Activated CD4-positive, CD25-positive, alpha-beta regulatory T cell treated with anti-CD3 and anti-CD28 coated beads, Interleukin-2, amount 50 U/mL, for 24 hours (primary cell): Measurements from ENCODE around the gene ADO.
A peak's percentile ranks its signal among the peaks of the same experiment; 100 is the strongest.

ENCODE experiments used
- ATAC-seq, 2 donors: fragments of 150-1000 bp; cut with Tn5 transposase; one replicate each; pipeline ENCODE4 v1.10.0; 2021; ENCODE audit warnings: mild to moderate bottlenecking in 1 of 2, moderate library complexity in 1 of 2

Gene ADO

DNA sequence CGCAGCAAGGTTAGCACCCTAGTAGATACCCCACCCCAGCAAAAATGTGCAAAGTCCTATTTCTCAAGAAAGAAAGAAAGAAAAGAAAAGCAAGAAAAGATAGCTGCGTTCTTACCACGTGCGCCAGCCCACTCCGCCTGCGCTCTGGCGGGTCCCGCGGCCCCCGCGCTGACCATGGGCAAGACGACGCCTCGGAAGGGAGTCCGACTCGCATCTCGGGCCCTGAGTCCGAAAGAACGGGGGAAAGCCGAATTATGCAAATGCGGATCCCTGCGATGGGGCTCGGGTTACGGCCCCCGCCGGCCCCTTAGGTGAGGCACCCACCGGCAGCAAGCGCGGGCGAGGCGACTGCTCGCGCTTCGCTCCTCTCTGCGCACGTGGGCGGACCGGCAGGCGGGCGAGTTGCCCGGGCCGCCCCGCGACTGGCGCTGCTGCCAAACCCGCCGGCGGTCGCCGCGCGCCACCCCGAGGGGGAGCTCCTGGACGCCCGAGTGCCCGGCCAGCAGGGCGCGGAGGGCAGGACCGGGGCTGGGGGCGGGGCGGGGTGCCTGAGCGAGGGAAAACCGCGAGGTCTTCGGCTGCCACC, 14.0 kb downstream of the ADO start:
- ATAC-seq, result no peak

DNA sequence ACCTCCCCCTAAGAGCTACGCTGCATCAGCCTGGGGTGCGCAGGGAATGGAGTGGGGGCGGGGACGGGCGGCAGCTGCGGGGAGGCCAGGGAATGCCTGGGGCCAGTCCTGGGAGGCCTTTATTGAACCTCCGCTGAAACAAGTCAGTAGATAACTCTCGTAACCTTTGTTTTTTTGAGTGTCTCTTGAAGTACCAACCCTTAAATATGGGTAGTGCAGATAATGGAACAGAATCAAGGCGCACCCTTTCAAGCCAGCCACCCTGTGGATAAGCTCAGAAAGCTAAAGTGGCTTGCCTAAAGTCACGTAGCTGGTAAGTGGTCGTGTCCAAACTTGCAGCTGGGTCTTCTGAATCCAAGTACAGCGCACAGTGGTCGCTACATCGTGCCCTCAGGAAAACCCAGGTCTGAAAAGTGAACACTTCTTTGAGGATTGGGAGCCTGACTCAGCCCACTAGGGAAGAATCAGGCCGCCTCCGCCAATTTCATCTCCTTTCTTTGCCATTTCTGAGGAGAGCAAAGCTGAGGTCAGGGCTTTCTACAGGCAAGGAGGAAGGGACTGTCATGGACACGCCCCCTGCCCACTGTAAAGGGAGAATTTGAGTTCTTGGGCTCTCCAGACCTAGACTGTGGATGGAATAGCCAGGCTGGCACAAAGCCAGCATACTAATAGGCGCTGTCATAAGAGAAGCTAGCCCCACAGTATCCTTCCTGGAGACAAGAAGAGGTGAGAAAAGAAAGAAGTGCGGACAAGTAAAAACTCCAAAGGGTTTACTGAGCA, 14.8 kb downstream of the ADO start:
- no peak for ATAC-seq

DNA sequence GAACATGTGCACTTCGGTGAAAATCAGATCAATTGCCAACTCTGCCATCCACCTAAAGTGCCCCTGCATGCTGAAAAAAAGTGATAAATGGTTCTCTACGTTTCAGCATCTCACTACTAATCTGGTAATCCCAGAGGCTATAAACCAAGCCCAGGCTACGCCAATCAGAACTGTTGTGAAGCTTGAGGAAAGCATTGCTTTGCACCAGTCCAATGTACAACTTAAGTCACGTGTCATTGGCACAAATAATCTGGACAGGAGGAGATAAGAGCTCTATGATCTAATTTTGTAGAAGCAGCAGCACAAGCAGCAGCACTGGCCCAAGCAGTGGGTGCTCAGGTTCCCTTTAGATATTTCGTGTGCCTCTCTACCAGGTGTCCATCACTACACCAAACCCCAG, 16.1 kb downstream of the ADO start:
- ATAC-seq, result no peak

DNA sequence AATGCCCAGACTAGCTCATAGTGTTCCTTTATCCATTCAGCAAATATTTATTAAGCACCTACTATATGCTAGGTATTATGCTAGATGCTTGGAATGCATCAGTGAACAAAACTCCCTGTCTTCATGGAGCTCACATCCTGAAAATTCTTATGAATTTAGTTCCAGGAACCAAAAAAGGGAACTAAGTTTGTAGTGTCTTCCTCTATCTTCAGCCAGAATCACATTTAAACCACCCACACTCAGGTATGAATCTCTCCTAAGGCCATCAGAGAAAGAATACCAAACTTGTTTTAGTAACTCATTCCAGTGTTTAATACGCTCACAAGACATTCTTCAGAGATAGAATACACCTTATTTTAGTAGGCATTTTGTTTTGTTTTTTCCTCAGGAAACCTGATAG, 21.8 kb downstream of the ADO start:
- no peak for ATAC-seq

DNA sequence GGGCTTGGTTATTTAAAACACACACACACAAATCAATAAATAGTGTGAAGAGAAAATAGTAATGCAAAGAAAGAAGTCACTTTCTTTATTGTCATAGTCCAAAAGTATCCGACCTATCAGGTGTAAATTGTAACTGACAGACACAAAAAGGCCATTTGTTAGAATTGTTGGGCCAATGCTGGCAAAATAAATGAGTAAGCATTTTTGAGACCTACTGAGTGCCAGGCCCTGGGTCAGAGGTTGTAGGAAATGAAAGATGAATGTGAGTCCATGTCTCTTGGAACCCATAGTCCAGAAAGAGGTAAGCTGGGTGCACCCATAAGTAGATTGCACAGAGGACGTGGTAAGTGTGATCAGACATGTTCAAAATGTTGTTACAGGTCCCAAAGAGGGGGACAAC, 25.1 kb downstream of the ADO start:
- ATAC-seq, result no peak

DNA sequence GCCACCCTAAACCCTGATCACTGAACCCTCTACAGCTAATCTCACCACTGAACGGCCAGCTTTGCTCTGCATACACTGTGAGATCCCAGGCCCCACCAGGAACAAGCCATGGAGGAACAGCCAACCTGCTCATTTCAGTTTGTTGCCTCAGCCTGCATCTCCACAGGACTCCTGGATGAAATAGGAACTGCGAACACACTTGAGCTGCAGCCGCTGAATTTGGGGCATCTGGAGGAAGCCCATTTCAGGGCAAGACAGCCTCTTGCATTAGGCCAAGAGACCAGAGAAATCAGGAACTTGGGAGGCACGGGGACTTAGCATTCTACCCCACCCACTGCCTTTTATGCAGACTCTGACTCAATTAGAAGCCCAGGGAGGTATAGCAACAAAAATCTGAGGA, 26.2 kb downstream of the ADO start:
- no peak for ATAC-seq

DNA sequence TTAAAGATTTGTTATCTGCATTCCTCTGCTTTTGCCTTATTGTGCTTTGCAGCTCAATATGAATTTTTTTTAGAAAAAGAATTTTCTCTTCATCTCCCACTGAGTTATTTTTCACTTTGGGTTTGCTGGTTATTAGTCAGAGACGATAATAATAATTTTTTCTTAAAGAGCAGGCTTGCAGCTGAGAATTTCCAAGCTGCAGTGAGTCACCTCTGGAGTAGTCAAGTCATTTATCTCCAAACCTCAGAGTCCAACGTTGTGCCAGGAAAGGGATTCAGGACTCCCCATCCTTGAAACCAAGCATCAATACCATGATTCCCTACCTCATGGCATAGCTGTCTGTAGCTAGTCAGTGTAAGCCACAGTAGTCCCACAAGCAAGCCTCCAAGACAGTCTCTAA, 26.8 kb downstream of the ADO start:
- no peak for ATAC-seq

DNA sequence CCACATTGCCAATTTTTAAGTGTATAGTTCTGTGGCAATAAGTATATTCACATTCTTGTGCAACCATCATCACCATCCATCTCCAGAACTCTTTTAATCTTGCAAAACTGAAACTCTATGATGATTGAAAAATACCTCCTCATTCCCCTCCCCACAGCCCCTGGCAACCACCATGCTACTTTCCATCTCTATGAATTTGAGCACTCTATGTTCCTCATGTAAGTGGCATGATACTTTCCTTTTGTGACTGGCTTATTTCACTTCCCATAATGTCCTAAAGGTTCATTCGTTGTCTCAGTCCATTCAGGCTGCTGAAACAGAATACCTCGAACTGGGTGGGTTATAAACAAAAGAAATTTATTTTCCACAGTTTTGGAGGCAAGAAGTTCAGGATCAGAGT, 35.1 kb downstream of the ADO start:
- ATAC-seq, result no peak

DNA sequence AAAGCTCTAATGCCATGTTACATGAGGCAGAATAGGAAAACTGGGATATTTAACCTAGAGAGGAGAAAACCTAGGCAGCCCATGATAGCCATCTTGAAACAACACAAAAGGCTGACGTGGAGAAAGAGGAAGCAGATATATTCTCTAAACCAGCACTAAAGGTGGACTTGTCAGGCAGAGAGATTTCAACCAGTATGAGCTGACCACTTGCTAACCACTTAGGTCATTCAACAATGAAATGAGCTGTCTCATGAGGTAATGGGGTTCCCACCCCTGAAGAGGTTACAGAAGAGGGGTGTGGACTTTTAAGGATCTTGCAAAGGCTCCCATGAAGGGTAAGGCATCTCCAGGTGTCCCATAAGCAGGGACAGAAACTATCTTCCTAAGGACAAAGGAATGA, 38.5 kb downstream of the ADO start:
- no peak for ATAC-seq

DNA sequence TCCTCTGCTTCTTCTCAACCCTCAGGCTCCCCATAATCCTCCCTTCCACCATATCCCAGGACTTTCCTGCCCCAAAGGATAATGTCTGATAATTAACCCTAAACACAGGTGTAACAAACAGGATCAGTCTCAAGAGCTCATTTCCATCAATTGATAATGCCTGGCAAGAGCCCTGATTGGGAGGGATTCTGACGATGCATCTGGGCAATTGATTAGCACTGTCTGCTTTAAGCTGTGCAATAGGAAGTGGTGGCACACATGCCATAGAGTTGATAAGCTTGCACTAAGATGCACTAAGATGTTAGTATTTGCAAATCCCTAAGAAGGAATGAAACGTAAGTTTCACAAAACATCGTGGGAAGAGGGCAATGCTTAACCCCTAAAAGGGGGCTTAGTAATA, 39.1 kb downstream of the ADO start:
- ATAC-seq, result no peak

DNA sequence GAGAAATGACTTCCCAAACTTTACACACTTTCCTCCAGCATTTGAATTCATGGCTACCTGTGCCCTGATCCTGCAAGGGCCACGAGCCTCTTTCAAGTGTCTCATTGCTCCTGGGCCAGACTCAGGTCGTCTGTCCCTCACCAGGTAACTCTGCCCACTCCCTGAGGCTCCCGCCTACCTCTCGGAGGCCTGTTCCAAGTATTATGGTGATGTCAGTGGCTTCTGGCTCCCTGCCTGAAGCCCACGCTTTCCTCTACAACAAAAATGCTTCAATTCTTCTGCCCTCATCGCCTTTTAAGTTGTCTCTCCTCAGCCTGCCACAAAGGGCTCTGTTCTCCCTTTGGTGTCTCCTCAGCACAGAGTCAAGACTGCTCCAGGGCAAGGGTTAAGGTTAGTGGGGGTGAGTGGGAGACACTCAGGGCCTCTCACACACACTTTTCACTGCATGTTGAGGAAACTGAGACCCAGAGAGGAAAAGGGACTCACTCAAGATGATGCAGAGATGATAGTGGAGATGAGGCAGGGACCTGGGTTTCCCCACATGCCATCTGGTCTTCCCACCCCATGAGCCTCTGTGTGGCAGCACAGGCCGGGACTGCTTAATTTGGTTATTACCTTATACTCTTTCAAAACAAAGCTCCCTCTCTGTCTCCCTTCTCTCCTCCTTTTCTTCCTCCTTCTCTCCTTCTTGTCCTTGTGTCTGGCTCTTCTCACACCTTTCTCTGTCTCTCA, 39.9 kb downstream of the ADO start:
- ATAC-seq, result peak; percentile 32 to 33

DNA sequence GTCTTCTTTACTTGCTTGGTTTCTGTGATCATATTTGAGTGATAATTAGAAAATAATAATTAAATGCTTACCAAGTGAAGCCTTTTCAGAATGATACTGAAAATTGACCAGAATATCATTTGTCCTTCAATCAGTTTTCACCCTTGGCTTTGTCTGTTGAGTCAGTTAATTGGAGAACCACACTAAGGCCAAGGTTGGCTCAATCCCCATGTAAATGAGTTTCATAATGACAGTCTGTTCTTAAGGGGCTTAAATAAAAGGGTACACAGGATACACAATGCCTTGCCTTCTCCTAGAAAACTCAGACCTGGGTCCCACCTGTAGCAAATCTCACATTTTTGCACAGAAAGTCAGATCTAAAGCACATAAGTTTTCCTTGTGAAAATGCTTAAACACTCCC, 42.9 kb downstream of the ADO start:
- ATAC-seq, result no peak

DNA sequence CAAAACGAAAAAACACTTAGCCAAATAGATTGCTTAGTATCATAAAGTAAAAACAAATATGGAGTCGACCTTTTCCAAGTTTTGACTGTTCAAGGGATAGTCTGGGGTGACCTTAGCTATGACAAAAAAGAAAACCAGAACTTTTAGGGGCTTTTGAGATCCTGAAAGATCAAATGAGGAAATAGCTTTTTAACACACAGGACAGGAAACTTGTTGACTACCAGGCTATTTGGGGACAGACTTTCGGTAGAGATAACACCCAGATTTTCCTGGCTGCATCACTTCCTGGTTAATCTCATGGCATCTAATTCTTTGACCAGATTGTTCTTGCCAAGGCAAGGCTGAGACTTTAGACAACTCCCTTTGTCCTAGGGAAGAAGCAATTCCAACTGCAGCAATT, 46.1 kb downstream of the ADO start:
- ATAC-seq, result no peak

DNA sequence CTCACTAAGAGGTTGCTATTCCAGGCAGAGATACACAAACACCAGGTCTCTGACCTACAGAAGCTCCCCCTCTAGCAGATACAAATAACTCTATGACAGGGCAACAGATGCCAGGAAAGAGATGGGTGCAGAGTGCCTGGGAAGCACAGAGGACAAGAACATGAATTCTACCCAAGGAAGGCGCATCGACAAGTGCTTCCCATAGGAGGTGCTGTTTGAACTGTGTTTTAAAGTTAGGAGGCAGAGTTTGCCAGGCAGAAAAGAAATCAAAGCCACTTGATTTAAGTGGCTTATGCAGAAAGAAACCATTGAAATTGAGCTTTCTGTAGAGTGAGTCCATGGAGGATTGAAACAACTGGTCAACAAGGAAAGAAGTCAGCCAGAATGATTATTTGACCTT, 46.9 kb downstream of the ADO start:
- no peak for ATAC-seq

DNA sequence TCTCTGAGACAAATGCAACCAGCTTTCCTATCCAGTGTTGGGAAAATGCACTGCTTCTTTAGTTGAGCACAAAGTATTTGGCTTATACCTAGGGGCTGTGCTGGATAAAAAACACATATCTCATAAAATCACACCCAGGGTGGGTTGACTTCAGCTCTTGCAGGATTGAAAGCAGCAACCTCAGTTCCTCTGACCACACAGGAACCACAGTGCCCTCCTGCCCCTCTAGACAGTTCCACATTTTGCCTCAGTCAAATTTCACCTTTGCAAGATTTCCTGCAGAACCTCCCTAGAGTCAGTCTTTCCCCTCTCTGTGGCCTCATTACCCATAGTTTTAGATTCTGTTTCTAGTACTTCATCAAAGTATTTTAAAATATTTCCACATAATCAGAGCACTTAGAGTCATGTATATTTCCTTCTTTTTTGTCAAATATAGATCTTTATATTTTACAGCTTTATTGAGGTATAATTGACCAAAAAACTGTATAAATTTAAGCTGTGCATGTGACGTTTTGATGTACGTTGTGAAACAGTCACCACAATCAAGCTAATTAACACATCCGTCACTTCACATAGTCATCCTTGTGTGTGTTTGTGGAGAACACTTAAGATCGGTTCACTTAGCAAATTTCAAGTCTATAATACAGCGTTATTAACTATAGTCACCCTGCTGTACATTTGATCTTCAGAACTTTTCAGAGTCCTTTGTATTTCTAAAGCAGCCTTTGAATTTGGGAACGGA, 48.6 kb downstream of the ADO start:
- ATAC-seq, result peak; percentile 39 to 42

DNA sequence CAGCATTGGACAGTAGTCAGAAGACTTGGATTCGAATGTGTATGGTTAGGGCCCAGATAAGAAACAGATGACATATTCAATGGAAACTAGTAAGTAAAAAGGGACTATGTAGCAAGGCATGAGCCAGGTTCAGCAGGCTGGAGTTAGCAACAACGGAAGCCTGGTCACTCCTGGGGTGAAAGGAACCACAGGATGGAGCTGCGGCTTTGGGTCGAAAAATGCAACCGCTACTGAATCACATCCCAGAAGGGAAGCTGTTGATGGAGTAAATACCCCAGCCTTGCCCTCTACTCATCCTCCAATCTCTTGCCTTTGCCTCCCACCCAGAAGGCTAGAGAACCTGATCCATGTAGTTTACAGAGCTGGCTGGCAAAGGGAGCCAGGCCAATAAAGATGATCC, 49.2 kb downstream of the ADO start:
- no peak for ATAC-seq

DNA sequence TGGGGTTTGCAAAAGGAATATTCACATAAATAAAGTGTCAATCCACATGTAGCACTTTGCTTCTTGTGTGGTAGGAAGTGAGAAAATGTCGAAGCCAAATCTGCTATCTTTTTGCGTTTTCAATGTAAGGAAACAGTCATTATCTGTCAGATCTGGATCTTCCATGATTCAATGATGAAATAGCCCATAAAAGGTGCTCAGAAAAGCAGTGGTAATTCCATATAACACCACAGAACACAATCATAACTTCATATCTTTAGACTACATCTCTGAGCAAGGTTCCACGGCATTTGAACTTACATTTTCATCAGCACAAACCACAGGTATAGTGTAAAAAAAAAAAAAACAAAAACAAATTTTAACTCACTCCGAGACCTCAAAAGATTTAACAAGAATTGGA, 51.5 kb downstream of the ADO start:
- peak; percentile 61 to 63 for ATAC-seq
